Brain microvascular endothelial cell (primary cell): ENCODE data around the gene TMEM232.

Experiments used
- DNase-seq: peaks from one replicate; pipeline ENCODE4 v3.0.0-alpha.2; 2020
- H3K27ac ChIP-seq: fragments of 250-450 bp; sonication (Bioruptor Pico); 2 replicates; pipeline ENCODE4 v1.5.1; 2020; ENCODE audit warnings: mild to moderate bottlenecking, moderate library complexity
- H3K27me3 ChIP-seq: fragments of 250-450 bp; sonication (Bioruptor Pico); replicated peaks from 2 replicates; pipeline ENCODE4 v1.5.1; 2020; ENCODE audit warnings: mild to moderate bottlenecking
- H3K36me3 ChIP-seq: fragments of 250-450 bp; sonication (Bioruptor Pico); replicated peaks from 2 replicates; pipeline ENCODE4 v1.5.1; 2020; ENCODE audit warnings: mild to moderate bottlenecking
- H3K4me3 ChIP-seq: 2 replicates; pipeline ENCODE4 v1.5.1; 2011; ENCODE audit warnings: low read depth, mild to moderate bottlenecking, control low read depth, low read length, moderate library complexity
- in situ Hi-C: cut with HindIII; loops from 2 replicates; pipeline ENCODE4 v1.10.0; 2017; ENCODE audit warnings: low sequenced_read_pairs, low pct_ligation_motif_present
- TF ChIP-seq, protein P1 (sequence below): IDR thresholded peaks from 2 replicates; pipeline ENCODE4 v1.5.1; 2011; ENCODE audit warnings: low read depth, mild to moderate bottlenecking, moderate library complexity, low read length, control low read depth, inconsistent platforms; ENCODE audit errors: missing control alignments

The TMEM232 gene

GRCh38 chr5:110440058-110440457 lies 286.4 kb downstream of the TMEM232 start:
- no peaks in the 10 kb centered on the region for H3K36me3 ChIP-seq
- TF ChIP-seq, protein P1, sequence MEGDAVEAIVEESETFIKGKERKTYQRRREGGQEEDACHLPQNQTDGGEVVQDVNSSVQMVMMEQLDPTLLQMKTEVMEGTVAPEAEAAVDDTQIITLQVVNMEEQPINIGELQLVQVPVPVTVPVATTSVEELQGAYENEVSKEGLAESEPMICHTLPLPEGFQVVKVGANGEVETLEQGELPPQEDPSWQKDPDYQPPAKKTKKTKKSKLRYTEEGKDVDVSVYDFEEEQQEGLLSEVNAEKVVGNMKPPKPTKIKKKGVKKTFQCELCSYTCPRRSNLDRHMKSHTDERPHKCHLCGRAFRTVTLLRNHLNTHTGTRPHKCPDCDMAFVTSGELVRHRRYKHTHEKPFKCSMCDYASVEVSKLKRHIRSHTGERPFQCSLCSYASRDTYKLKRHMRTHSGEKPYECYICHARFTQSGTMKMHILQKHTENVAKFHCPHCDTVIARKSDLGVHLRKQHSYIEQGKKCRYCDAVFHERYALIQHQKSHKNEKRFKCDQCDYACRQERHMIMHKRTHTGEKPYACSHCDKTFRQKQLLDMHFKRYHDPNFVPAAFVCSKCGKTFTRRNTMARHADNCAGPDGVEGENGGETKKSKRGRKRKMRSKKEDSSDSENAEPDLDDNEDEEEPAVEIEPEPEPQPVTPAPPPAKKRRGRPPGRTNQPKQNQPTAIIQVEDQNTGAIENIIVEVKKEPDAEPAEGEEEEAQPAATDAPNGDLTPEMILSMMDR, result no peak
- no peak overlapping the region for H3K27ac ChIP-seq
- in situ Hi-C loops, result no loop called here
- no peak for DNase-seq
- H3K4me3 ChIP-seq, result no peak overlapping the region
- H3K27me3 ChIP-seq, result no peaks in the 10 kb centered on the region

DNA sequence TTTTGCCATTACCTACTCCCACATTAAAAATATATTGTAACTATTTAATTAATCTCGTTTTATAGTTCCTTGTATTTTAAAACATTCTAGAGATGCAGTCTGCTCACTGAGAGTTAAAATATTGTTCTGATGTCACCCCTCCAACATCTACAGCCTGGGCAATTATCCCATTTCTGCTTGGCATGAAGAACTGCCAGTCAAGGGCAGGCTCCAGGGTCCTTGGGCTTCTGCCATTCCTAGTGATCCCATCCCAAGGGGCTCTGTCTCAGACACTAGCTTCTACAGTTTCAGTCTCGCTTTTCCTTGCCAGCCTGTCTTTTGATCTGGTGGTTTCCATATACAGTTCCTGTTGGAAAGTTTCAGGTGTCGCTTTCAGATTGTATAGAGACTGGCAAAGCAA lies 287.2 kb downstream of the TMEM232 start:
- Histone ChIP-seq H3K36me3 (no peaks in the 10 kb centered on the region), H3K4me3 (no peak overlapping the region), H3K27ac (no peak overlapping the region), H3K27me3 (no peaks in the 10 kb centered on the region)
- in situ Hi-C loops, result no loop called here
- DNase-seq, result no peak
- TF ChIP-seq, protein P1, result no peak

DNA sequence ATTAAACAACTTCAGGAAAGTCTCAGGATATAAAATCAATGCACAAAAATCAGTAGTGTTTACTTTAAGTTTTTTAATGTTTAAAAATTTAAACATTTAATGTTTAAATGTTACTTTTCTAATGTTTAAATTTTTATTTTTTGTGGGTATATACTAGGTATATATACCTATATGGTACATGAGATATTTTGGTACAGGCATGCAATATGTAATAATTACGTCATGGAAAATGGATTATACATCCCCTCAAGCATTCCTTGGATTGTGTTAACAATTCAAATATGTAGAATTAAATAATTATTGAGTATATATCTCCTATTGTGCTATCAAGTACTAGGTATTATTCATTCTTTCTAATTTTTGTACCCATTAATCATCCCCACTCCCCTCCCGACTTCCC lies 291.3 kb downstream of the TMEM232 start:
- TF ChIP-seq, protein P1, result no peak
- Histone ChIP-seq H3K27ac (no peak overlapping the region), H3K4me3 (no peak overlapping the region), H3K36me3 (no peaks in the 10 kb centered on the region), H3K27me3 (no peaks in the 10 kb centered on the region)
- DNase-seq, result no peak
- in situ Hi-C loops, result no loop called here

- H3K27me3 ChIP-seq, result no peaks in the 10 kb centered on the region
- no peak overlapping the region for H3K27ac ChIP-seq
- no peak for DNase-seq
These were observed 294.9 kb downstream of the TMEM232 start for GRCh38 chr5:110431603-110432002.

DNA sequence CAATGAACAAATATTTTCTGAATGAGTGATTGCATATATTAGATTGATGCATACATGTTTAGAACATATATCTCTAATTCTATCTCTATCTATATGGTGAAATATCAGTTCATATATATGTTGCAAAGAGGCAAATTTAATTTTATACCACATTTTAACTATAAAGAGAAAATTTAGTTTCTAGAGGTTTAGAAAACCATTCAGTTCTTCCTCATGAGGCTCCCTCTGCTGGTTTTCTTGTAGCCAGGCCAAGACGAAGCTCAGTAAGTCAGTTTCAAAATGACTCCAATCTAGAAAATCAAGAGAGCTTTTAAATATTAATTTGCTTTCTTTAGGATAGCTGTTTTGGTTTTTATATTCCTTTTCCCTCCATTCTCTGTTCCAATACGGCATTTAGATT lies 312.1 kb downstream of the TMEM232 start:
- Histone ChIP-seq H3K4me3 (no peak overlapping the region), H3K27me3 (no peaks in the 10 kb centered on the region), H3K27ac (no peak overlapping the region), H3K36me3 (no peaks in the 10 kb centered on the region)
- DNase-seq, result peak; percentile 11
- TF ChIP-seq, protein P1, result peak; percentile 69
- in situ Hi-C loops, result no loop called here

More at GRCh38 chr5:110431603-110432002, 294.9 kb downstream of the TMEM232 start:
- TF ChIP-seq, protein P1, result no peak
- Histone ChIP-seq H3K36me3 (no peaks in the 10 kb centered on the region), H3K4me3 (no peak overlapping the region)
- in situ Hi-C loops, result no loop called here

DNA sequence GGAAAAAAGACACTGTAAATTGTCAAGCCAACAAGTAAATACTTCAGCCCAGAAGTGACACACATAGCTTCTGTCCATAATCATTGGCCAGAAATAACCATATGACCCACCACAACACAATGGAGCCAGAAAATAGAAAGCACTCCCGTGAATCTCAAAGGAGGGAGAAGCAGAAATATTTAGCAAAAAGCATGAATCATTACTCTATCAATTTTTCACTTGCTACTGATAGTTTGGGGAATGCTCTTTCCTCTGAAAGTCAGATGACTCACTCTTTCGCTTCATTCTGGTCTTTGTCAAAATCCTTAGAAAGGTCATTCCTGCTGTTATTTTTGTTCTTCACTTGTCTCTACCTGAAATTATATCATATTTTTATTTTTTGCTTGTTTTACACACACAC lies 312.6 kb downstream of the TMEM232 start:
- H3K36me3 ChIP-seq, result no peaks in the 10 kb centered on the region
- no peak overlapping the region for H3K4me3 ChIP-seq
- H3K27ac ChIP-seq, result no peak overlapping the region
- TF ChIP-seq, protein P1, result no peak
- peak; percentile 21 for DNase-seq
- no peaks in the 10 kb centered on the region for H3K27me3 ChIP-seq
- in situ Hi-C loops, result no loop called here
